M059J (cell line): ENCODE data around the gene RARRES1. TPM values are rescaled to one million over a fixed set of nuclear protein-coding genes. Genes with fewer than 3 reads are reported as not detected.

Experiments
- total RNA-seq: library from RNA; depleted of rRNA; stranded (reverse); fragments of >200 nt; shearing (Covaris generic); gene quantifications from 2 replicates; pipeline ENCODE4 v1.2.3, GENCODE V29; 2014; rRNA removed

RARRES1 gene
- total RNA-seq, 1 experiment from 2014 or later, result 3.7 TPM

Other genes with a start within 250 kb of the RARRES1 start
- gene MLF1, start 161.3 kb downstream of the RARRES1 start, total RNA-seq, result 30.7 and 38.6 TPM in 2 replicates
- 49.7 and 57.5 TPM in 2 replicates for gene GFM1, start 87.9 kb downstream of the RARRES1 start, total RNA-seq
- 0.25 TPM in 1 of 2 replicates, not detected in the other for gene LXN, start 59.8 kb downstream of the RARRES1 start, total RNA-seq
- 139 and 180 TPM in 2 replicates for gene MFSD1, start 69.6 kb upstream of the RARRES1 start, total RNA-seq